ENCODE measurements around the gene VAV3.

VAV3 gene

GRCh38 chr1:107791348-107791747 is 173.6 kb downstream of the VAV3 start:
- Histone ChIP-seq H3K27me3 (replicated peaks) (no peaks in the 10 kb centered on the region), H3K27ac (no peak overlapping the region), H3K36me3 (replicated peaks) (no peaks in the 10 kb centered on the region), H3K4me3 (ENCODE audit: low read depth, low read length) (no peak overlapping the region)
- no peak for DNase-seq
- in situ Hi-C loops (cut with HindIII; ENCODE audit: low pct_ligation_motif_present, low sequenced_read_pairs), result loop anchor here (25.0 kb wide), 1 partner anchor 346 kb away; no protein-coding TSS in a partner anchor
- TF ChIP-seq CTCF (IDR thresholded peaks at IDR 0.05; ENCODE audit: low read depth, low read length, missing control alignments), result no peak

GRCh38 chr1:107789817-107790524 is 175.0 kb downstream of the VAV3 start:
- H3K4me3 ChIP-seq (ENCODE audit: low read depth, low read length), result no peak overlapping the region
- H3K27me3 ChIP-seq (replicated peaks), result no peaks in the 10 kb centered on the region
- no peaks in the 10 kb centered on the region for H3K36me3 ChIP-seq (replicated peaks)
- no peak for TF ChIP-seq CTCF (IDR thresholded peaks at IDR 0.05; ENCODE audit: low read depth, low read length, missing control alignments)
- no peak for DNase-seq
- H3K27ac ChIP-seq, result no peak overlapping the region
- in situ Hi-C loops (cut with HindIII; ENCODE audit: low pct_ligation_motif_present, low sequenced_read_pairs), result loop anchor here (25.0 kb wide), 1 partner anchor 347 kb away; no protein-coding TSS in a partner anchor

GRCh38 chr1:107788206-107789202 is 176.5 kb downstream of the VAV3 start:
- H3K27me3 ChIP-seq (replicated peaks), result no peaks in the 10 kb centered on the region
- no peak overlapping the region for H3K4me3 ChIP-seq (ENCODE audit: low read depth, low read length)
- H3K36me3 ChIP-seq (replicated peaks), result no peaks in the 10 kb centered on the region
- DNase-seq, result no peak
- in situ Hi-C loops (cut with HindIII; ENCODE audit: low pct_ligation_motif_present, low sequenced_read_pairs), result loop anchor here (25.0 kb wide), 1 partner anchor 349 kb away; no protein-coding TSS in a partner anchor
- no peak for TF ChIP-seq CTCF (IDR thresholded peaks at IDR 0.05; ENCODE audit: low read depth, low read length, missing control alignments)
- H3K27ac ChIP-seq, result no peak overlapping the region

- peak; percentile 55 for TF ChIP-seq CTCF (IDR thresholded peaks at IDR 0.05; ENCODE audit: low read depth, low read length, missing control alignments)
- H3K27ac ChIP-seq, result no peak overlapping the region
- DNase-seq, result no peak
- H3K36me3 ChIP-seq (replicated peaks), result no peaks in the 10 kb centered on the region
- no peaks in the 10 kb centered on the region for H3K27me3 ChIP-seq (replicated peaks)
- no peak overlapping the region for H3K4me3 ChIP-seq (ENCODE audit: low read depth, low read length)
- in situ Hi-C loops (cut with HindIII; ENCODE audit: low pct_ligation_motif_present, low sequenced_read_pairs), result loop anchor here (25.0 kb wide), 1 partner anchor 350 kb away; no protein-coding TSS in a partner anchor
These were observed 177.7 kb downstream of the VAV3 start for GRCh38 chr1:107787299-107787698.

GRCh38 chr1:107786203-107786845 is 178.7 kb downstream of the VAV3 start:
- in situ Hi-C loops (cut with HindIII; ENCODE audit: low pct_ligation_motif_present, low sequenced_read_pairs), result loop anchor here (25.0 kb wide), 1 partner anchor 351 kb away; no protein-coding TSS in a partner anchor
- H3K27me3 ChIP-seq (replicated peaks), result no peaks in the 10 kb centered on the region
- H3K36me3 ChIP-seq (replicated peaks), result no peaks in the 10 kb centered on the region
- H3K4me3 ChIP-seq (ENCODE audit: low read depth, low read length), result no peak overlapping the region
- no peak for TF ChIP-seq CTCF (IDR thresholded peaks at IDR 0.05; ENCODE audit: low read depth, low read length, missing control alignments)
- no peak for DNase-seq
- no peak overlapping the region for H3K27ac ChIP-seq
